Measurements from ENCODE around the gene TTC28.
"Not testable (repeated sequence)": the region's sequence is repeated elsewhere in the genome, so short reads cannot be mapped to it uniquely, and the experiment has no call there.

The TTC28 gene

DNA sequence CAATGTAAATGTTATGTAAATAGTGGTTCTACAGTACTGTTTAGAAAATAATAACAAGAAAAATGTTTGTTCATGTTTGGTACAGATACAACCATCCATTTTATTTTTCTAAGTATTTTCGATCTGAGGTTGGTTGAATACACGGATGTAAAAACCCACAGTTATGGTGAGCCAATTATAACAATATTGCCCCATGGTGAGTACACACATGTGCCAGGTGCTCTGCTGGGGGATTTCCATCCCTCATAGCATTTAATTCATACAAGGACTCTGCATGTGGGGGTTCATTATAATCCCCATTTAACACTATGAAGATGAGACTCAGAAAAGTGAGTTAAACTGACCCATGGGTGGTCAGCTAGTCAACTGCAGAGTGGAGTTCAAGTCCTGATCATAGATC lies 23.3 kb upstream of the TTC28 start:
- DNase-seq (ENCODE audit: low read depth) = no peak
- H3K4me3 ChIP-seq (ENCODE audit: low read depth, low read length) = no peak overlapping the region
- no peak for TF ChIP-seq CTCF (IDR thresholded peaks at IDR 0.05; ENCODE audit: control insufficient read depth, extremely low read depth, insufficient read depth)

- DNase-seq (ENCODE audit: low read depth); H3K4me3 ChIP-seq (ENCODE audit: low read depth, low read length): not testable (repeated sequence)
Observed at GRCh38 chr22:28693041-28693760, 13.6 kb upstream of the TTC28 start.

GRCh38 chr22:28689796-28690195 lies 10.2 kb upstream of the TTC28 start:
- not testable (repeated sequence) for H3K4me3 ChIP-seq (ENCODE audit: low read depth, low read length); DNase-seq (ENCODE audit: low read depth)

- DNase-seq (ENCODE audit: low read depth); H3K4me3 ChIP-seq (ENCODE audit: low read depth, low read length): not testable (repeated sequence)
Observed at GRCh38 chr22:28682966-28683365, 3.3 kb upstream of the TTC28 start.

DNA sequence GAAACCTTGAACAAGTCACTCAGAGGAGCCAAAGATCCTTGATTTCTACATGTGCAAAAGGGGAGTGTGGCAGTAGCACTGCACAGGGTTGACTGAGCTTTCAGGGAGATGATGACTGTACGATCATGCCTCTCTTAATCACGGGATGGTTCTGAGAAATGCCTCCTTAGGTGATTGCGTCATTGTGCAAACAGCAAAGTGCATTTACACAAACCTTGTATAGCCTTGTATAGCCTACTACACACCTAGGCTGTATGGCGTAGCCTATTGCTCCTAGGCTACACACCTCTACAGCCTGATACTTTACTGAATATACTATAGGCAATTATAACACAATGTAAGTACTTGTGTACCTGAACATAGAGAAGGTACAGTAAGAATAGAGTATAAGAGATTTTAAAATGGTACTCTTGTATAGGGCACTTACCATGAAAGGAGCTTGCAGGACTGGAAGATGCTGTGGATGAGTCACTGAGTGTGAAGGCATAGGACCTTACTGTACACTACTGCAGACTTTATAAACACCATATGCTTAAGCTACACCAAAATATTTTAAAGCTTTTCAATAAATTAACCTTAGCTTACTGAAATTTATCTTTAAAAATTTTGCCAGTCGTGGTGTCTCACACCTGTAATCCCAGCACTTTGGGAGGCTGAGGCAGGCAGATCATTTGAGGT lies 1.3 kb upstream of the TTC28 start:
- H3K4me3 ChIP-seq (ENCODE audit: low read depth, low read length) = not testable (repeated sequence)
- DNase-seq (ENCODE audit: low read depth) = peak; percentile 25

DNA sequence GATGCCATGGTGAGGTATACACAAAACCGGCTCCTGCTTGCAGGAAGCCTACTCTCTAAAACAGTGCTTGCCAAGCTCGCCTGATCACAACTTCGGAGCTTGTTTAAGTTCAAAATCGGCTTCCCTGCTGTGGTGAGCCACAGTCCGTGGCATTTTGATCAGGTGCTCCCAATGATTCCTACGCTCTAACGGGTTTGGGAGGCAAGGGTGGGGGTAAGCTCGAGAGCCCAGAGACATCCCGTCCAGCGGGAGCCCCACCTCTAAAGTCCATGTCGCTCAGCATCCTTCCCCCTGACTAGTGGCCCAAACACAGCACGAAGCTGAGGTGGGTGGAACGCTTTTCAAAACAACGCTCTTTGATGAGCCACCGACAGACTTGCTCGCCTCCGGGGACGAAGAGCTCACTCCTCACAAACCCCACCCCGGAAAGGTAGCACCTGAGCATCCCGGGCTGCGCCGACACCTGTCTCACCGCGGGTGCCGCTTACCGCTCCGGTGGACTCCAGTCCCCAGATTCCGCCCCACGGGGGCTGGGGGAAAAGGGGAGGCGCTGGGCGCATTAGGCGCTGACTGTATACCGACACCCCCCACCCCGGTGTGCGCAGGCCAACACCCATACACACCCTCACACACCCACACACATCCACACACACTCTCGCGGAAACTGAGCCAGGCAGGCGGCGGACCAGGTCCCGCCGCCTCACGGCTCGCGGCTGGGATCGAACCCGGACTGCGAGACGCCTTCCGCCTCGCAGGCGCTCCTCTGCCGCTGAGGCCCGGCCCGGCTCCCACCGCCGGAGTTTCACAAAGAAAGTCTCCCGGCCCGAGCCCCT lies 646 bp downstream of the TTC28 start:
- not testable (repeated sequence) for DNase-seq (ENCODE audit: low read depth)

GRCh38 chr22:28678170-28678569 lies 1.5 kb downstream of the TTC28 start:
- not testable (repeated sequence) for H3K4me3 ChIP-seq (ENCODE audit: low read depth, low read length); DNase-seq (ENCODE audit: low read depth)

More for the DNA sequence above, 646 bp downstream of the TTC28 start:
- H3K4me3 ChIP-seq (ENCODE audit: low read depth, low read length) = peak overlapping the region; percentile 55

- TF ChIP-seq CTCF (IDR thresholded peaks at IDR 0.05; ENCODE audit: control insufficient read depth, extremely low read depth, insufficient read depth) = no peak
- H3K4me3 ChIP-seq (ENCODE audit: low read depth, low read length) = no peak overlapping the region
- DNase-seq (ENCODE audit: low read depth) = no peak
Observed at GRCh38 chr22:28674121-28674563, 5.5 kb downstream of the TTC28 start.

DNA sequence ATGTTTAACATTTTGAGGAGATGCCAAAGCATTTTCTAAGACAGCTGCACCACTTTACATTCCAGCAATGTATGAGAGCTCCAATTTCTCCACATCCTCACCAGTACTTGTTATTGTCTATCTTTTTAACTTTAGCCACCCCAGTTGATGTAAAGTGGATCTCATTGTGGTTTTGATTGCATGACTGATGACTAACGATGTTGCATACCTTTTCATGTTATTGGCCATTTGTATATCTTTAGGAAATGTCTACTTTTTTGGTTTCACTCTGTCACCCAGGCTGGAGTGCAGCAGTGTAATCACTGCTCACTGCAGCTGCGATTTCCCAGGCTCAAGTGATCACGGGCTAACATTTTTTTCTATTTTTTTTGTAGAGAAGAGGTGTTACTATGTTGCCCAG lies 8.9 kb downstream of the TTC28 start:
- no peak for TF ChIP-seq CTCF (IDR thresholded peaks at IDR 0.05; ENCODE audit: control insufficient read depth, extremely low read depth, insufficient read depth)
- H3K4me3 ChIP-seq (ENCODE audit: low read depth, low read length) = no peak overlapping the region
- DNase-seq (ENCODE audit: low read depth) = no peak

- DNase-seq (ENCODE audit: low read depth) = no peak
- no peak for TF ChIP-seq CTCF (IDR thresholded peaks at IDR 0.05; ENCODE audit: control insufficient read depth, extremely low read depth, insufficient read depth)
- H3K4me3 ChIP-seq (ENCODE audit: low read depth, low read length) = no peak overlapping the region
Observed at GRCh38 chr22:28670161-28670560, 9.5 kb downstream of the TTC28 start.

Data from LNCaP clone FGC (cell line).